Loucy (cell line): ENCODE data around the gene NOX5.

ENCODE experiments used
- EZH2phosphoT487 ChIP-seq: fragments of 200-600 bp; IDR thresholded peaks from 2 replicates; pipeline ENCODE4 v1.6.1; 2018; ENCODE audit warnings: antibody characterized with exemption, mild to moderate bottlenecking, moderate library complexity, borderline replicate concordance
- TF ChIP-seq, protein P1 (sequence below): fragments of 200-600 bp; sonication (generic); conservative IDR thresholded peaks from 2 replicates; pipeline ENCODE4 v1.5.1; 2014; ENCODE audit warnings: mild to moderate bottlenecking, antibody characterized with exemption, low read length

DNA sequence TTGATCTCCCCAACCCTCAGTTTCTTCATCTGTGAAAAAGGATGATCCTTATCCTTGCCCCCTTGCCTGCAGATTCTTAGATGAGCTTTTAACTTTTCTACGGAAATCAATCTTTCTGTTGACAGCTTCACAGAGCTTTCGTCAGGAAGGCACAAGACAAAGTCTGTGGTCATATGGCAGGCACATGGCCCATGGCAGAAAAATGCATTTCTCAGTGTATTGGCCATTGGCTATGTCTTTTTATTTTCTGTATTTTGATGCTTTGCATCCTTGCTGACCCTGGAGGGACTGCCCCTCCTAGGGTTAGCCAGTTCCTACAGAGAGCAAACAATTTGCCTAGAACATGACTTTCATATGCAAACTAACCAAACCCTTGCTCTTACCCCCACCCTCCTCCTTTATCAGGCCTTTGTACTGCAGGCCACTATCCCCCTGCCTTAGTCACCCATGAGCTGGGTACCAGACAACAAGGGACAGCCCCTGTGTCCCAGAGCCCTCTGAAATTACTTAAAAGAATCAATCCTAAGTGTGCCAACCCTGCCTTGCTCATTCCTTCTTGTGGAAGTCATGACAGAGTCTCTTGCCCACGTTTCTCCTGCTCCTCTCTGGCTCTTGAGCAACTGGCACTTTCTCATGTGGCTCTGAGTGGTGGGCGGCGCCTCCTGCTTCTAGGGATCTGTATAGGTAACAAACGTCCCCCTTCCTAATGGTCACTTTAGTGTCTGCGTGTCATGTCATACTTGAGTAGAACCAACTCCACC is 24.1 kb upstream of the NOX5 start:
- TF ChIP-seq, protein P1, sequence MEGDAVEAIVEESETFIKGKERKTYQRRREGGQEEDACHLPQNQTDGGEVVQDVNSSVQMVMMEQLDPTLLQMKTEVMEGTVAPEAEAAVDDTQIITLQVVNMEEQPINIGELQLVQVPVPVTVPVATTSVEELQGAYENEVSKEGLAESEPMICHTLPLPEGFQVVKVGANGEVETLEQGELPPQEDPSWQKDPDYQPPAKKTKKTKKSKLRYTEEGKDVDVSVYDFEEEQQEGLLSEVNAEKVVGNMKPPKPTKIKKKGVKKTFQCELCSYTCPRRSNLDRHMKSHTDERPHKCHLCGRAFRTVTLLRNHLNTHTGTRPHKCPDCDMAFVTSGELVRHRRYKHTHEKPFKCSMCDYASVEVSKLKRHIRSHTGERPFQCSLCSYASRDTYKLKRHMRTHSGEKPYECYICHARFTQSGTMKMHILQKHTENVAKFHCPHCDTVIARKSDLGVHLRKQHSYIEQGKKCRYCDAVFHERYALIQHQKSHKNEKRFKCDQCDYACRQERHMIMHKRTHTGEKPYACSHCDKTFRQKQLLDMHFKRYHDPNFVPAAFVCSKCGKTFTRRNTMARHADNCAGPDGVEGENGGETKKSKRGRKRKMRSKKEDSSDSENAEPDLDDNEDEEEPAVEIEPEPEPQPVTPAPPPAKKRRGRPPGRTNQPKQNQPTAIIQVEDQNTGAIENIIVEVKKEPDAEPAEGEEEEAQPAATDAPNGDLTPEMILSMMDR, result no peak
- no peak for TF ChIP-seq EZH2phosphoT487
